PC-3 (cell line): Measurements from ENCODE around the gene AKAP13.

Source experiments
- EZH2 ChIP-seq: fragments of 300-600 bp; sonication (generic); IDR thresholded peaks from one replicate; pipeline ENCODE4 v1.6.1; 2017; ENCODE audit warnings: antibody characterized with exemption, mild to moderate bottlenecking, low read length; ENCODE audit not compliant: unreplicated experiment
- EZH2phosphoT487 ChIP-seq: fragments of 300-600 bp; sonication (generic); IDR thresholded peaks from 2 replicates; pipeline ENCODE4 v1.6.1; 2018; ENCODE audit warnings: mild to moderate bottlenecking, antibody characterized with exemption, low read length, borderline replicate concordance
- TF ChIP-seq, protein P1 (sequence below): fragments of 300-600 bp; sonication (generic); conservative IDR thresholded peaks from 2 replicates; pipeline ENCODE4 v1.5.1; 2017; ENCODE audit warnings: antibody characterized with exemption, low read depth, mild to moderate bottlenecking, low read length

DNA sequence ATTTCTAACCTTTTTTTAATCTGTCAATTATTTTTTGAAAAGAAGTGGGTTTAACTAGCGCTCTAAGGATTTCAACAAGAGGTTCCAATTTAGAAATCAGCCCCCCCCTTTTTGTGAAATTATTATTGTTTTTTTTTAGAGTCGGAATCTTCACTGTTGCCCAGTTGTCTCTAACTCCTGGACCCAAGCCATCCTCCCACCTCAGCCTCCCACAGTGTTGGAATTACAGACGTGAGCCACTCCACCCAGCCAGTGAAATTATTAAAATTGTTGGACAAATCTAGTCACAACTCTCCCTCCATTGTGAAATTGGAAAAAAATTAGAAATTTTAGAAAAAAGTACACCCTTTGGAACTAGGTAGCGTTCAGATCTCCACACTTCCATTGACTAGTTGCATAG, 2.5 kb downstream of the AKAP13 start:
- TF ChIP-seq, protein P1, sequence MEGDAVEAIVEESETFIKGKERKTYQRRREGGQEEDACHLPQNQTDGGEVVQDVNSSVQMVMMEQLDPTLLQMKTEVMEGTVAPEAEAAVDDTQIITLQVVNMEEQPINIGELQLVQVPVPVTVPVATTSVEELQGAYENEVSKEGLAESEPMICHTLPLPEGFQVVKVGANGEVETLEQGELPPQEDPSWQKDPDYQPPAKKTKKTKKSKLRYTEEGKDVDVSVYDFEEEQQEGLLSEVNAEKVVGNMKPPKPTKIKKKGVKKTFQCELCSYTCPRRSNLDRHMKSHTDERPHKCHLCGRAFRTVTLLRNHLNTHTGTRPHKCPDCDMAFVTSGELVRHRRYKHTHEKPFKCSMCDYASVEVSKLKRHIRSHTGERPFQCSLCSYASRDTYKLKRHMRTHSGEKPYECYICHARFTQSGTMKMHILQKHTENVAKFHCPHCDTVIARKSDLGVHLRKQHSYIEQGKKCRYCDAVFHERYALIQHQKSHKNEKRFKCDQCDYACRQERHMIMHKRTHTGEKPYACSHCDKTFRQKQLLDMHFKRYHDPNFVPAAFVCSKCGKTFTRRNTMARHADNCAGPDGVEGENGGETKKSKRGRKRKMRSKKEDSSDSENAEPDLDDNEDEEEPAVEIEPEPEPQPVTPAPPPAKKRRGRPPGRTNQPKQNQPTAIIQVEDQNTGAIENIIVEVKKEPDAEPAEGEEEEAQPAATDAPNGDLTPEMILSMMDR, result no peak
- TF ChIP-seq EZH2 (no peak), EZH2phosphoT487 (no peak)
